Naive thymus-derived CD4-positive, alpha-beta T cell (primary cell): Measurements from ENCODE around the gene FAS. TPM values are rescaled to one million over a fixed set of nuclear protein-coding genes. Genes with fewer than 3 reads are reported as not detected.

Source experiments
- ATAC-seq: fragments of 150-1000 bp; cut with Tn5 transposase; 2 replicates; pipeline ENCODE4 v1.10.0; 2021; ENCODE audit warnings: mild to moderate bottlenecking, moderate library complexity
- CTCF ChIA-PET: fragments of 350-600 bp; sonication (Branson Sonifier 250); formaldehyde crosslinking; loops from one replicate; lab custom pipeline; 2021; ENCODE audit warnings: antibody characterized with exemption; lab: Charles Lee
- POLR2A ChIA-PET: fragments of 350-600 bp; sonication (Branson Sonifier 250); formaldehyde crosslinking; loops from one replicate; lab custom pipeline; 2021; ENCODE audit warnings: antibody characterized with exemption, inconsistent platforms; lab: Charles Lee
- DNase-seq, 9 donors: peaks; one replicate each; pipeline versions ENCODE4 v3.0.0 to v3.0.0-alpha.2; 2020 to 2022; ENCODE audit warnings: mixed read lengths in 1 of 9
- H3K27ac ChIP-seq: one replicate; pipeline ENCODE4 v1.7.0; 2013; ENCODE audit warnings: mild to moderate bottlenecking, low read depth, low read length, moderate library complexity
- H3K27me3 ChIP-seq, 2 donors: one replicate each; pipeline ENCODE4 v1.7.0; 2013; ENCODE audit warnings: low read length in 2 of 2, mild to moderate bottlenecking in 2 of 2, moderate library complexity in 2 of 2; ENCODE audit not compliant: control insufficient read depth in 2 of 2, insufficient read depth in 2 of 2
- H3K36me3 ChIP-seq, 3 experiments: 1 replicate in 2 of 3; 2 replicates in 1 of 3; pipeline ENCODE4 v1.7.0; 2013; ENCODE audit warnings: low read length in 3 of 3, mild to moderate bottlenecking in 3 of 3, moderate library complexity in 1 of 3; ENCODE audit not compliant: insufficient read depth in 3 of 3, control insufficient read depth in 2 of 3
- H3K4me1 ChIP-seq, 2 donors: one replicate each; pipeline ENCODE4 v1.7.0; 2013; ENCODE audit warnings: low read length in 2 of 2, mild to moderate bottlenecking in 2 of 2, moderate library complexity in 1 of 2; ENCODE audit not compliant: control insufficient read depth in 2 of 2, insufficient read depth in 2 of 2
- H3K4me3 ChIP-seq: 2 replicates; pipeline ENCODE4 v1.7.0; 2013; ENCODE audit warnings: mild to moderate bottlenecking, low read length
- H3K9me3 ChIP-seq, 3 experiments: 1 replicate in 2 of 3; 2 replicates in 1 of 3; pipeline ENCODE4 v1.7.0; 2013; ENCODE audit warnings: low read length in 3 of 3; ENCODE audit not compliant: control insufficient read depth in 2 of 3
- H3K27ac Mint-ChIP-seq, 9 donors: one replicate each; pipeline ENCODE4 v1.8.0; 2020 to 2022; ENCODE audit warnings: mixed read lengths in 9 of 9, mild to moderate bottlenecking in 8 of 9, moderate library complexity in 5 of 9, inconsistent platforms in 2 of 9
- H3K27me3 Mint-ChIP-seq, 5 donors: one replicate each; pipeline ENCODE4 v1.8.0; 2021 to 2022; ENCODE audit warnings: mixed read lengths in 5 of 5, mild to moderate bottlenecking in 1 of 5
- H3K36me3 Mint-ChIP-seq, 5 donors: one replicate each; pipeline ENCODE4 v1.8.0; 2020 to 2022; ENCODE audit warnings: mixed read lengths in 5 of 5, mild to moderate bottlenecking in 3 of 5, inconsistent platforms in 1 of 5
- H3K4me1 Mint-ChIP-seq, 7 donors: one replicate each; pipeline ENCODE4 v1.8.0; 2020 to 2022; ENCODE audit warnings: mixed read lengths in 7 of 7, mild to moderate bottlenecking in 3 of 7, inconsistent platforms in 1 of 7
- H3K4me3 Mint-ChIP-seq, 10 donors: one replicate each; pipeline ENCODE4 v1.8.0; 2020 to 2022; ENCODE audit warnings: mild to moderate bottlenecking in 10 of 10, mixed read lengths in 10 of 10, moderate library complexity in 6 of 10, inconsistent platforms in 2 of 10
- H3K9me3 Mint-ChIP-seq, 11 donors: one replicate each; pipeline ENCODE4 v1.8.0; 2020 to 2022; ENCODE audit warnings: mixed read lengths in 11 of 11, mild to moderate bottlenecking in 4 of 11, inconsistent platforms in 1 of 11, moderate library complexity in 1 of 11
- intact Hi-C, 2 donors: fragments of 100-400 bp; cut with micrococcal nuclease; formaldehyde crosslinking; loops; one replicate each; pipeline ENCODE4 v1.15.1; 2023
- polyA plus RNA-seq, 2 donors: library from polyadenylated mRNA; unstranded; fragments of 300-500 nt; fragmentation: Illumina TruSeq; gene quantifications; one replicate each; pipeline ENCODE4 v1.2.3, GENCODE V29; 2021
- total RNA-seq, 6 experiments: library from RNA in 5 of 6; stranded (reverse) in 5 of 6; gene quantifications; 1 replicate in 5 of 6; 2 replicates in 1 of 6; pipeline ENCODE4 v1.2.3 and lab custom pipeline; 2021 to 2026

FAS gene
- total and polyA plus RNA-seq, 7 experiments from 2014 or later: 2.1 to 67.4 (median 5.6) TPM

- CTCF ChIA-PET: interaction anchor here (1.5 kb wide), 1 partner anchor 103 kb away, joined by 3 read pairs; no protein-coding TSS in a partner anchor
- peaks cover 0 to 15% (median 0%) of the 10 kb centered on the region in 5 donors for H3K27me3 Mint-ChIP-seq
- POLR2A ChIA-PET: no interaction called here
- no peaks in the 10 kb centered on the region for H3K27me3 ChIP-seq
- no peaks in the 10 kb centered on the region for H3K36me3 ChIP-seq
- no peaks in the 10 kb centered on the region for H3K9me3 Mint-ChIP-seq
- H3K4me3 Mint-ChIP-seq: no peak overlapping the region
- no peak overlapping the region for H3K27ac Mint-ChIP-seq
- no peaks in the 10 kb centered on the region for H3K4me1 ChIP-seq
- peaks cover 0 to 16% (median 0%) of the 10 kb centered on the region in 7 donors for H3K4me1 Mint-ChIP-seq
- ATAC-seq: no peak
- no peak for DNase-seq
- H3K27ac ChIP-seq: no peak overlapping the region
- H3K4me3 ChIP-seq: no peak overlapping the region
- intact Hi-C loops: no loop called here
- H3K9me3 ChIP-seq: no peaks in the 10 kb centered on the region
- H3K36me3 Mint-ChIP-seq: peaks cover 0 to 11% (median 0%) of the 10 kb centered on the region in 5 donors
These were observed 46.5 kb downstream of the FAS start for GRCh38 chr10:89037096-89037495.

GRCh38 chr10:89042562-89042961 lies 52.0 kb downstream of the FAS start:
- Mint-ChIP-seq H3K27ac (no peak overlapping the region), H3K4me3 (no peak overlapping the region), H3K9me3 (no peaks in the 10 kb centered on the region), H3K4me1 (peaks cover 0 to 2% (median 0%) of the 10 kb centered on the region in 7 donors), H3K27me3 (peaks cover 0 to 15% (median 0%) of the 10 kb centered on the region in 5 donors), H3K36me3 (peaks cover 0 to 15% (median 0%) of the 10 kb centered on the region in 5 donors)
- no peaks in the 10 kb centered on the region for H3K27me3 ChIP-seq
- DNase-seq (no peak), ATAC-seq (no peak)
- H3K4me1 ChIP-seq: no peaks in the 10 kb centered on the region
- intact Hi-C loops: no loop called here
- H3K9me3 ChIP-seq: no peaks in the 10 kb centered on the region
- CTCF ChIA-PET: interaction anchor here (0.5 kb wide), 1 partner anchor 321 kb away, joined by 3 read pairs; no protein-coding TSS in a partner anchor
- no peak overlapping the region for H3K27ac ChIP-seq
- H3K36me3 ChIP-seq: no peaks in the 10 kb centered on the region
- POLR2A ChIA-PET: no interaction called here
- H3K4me3 ChIP-seq: no peak overlapping the region

GRCh38 chr10:89043052-89043451 lies 52.5 kb downstream of the FAS start:
- Mint-ChIP-seq H3K36me3 (peaks cover 0 to 17% (median 0%) of the 10 kb centered on the region in 5 donors), H3K27ac (no peak overlapping the region), H3K4me1 (peaks cover 0 to 2% (median 0%) of the 10 kb centered on the region in 7 donors), H3K27me3 (peaks cover 0 to 15% (median 0%) of the 10 kb centered on the region in 5 donors), H3K9me3 (no peaks in the 10 kb centered on the region), H3K4me3 (no peak overlapping the region)
- no peaks in the 10 kb centered on the region for H3K36me3 ChIP-seq
- no peak overlapping the region for H3K4me3 ChIP-seq
- intact Hi-C loops: no loop called here
- H3K27ac ChIP-seq: no peak overlapping the region
- CTCF ChIA-PET: interaction anchor here (0.5 to 0.6 kb wide), 2 partner anchors 170 to 320 kb away, joined by 3 to 6 read pairs; no protein-coding TSS in a partner anchor
- no peaks in the 10 kb centered on the region for H3K9me3 ChIP-seq
- no peaks in the 10 kb centered on the region for H3K4me1 ChIP-seq
- POLR2A ChIA-PET: no interaction called here
- DNase-seq (no peak), ATAC-seq (no peak)
- no peaks in the 10 kb centered on the region for H3K27me3 ChIP-seq

DNA sequence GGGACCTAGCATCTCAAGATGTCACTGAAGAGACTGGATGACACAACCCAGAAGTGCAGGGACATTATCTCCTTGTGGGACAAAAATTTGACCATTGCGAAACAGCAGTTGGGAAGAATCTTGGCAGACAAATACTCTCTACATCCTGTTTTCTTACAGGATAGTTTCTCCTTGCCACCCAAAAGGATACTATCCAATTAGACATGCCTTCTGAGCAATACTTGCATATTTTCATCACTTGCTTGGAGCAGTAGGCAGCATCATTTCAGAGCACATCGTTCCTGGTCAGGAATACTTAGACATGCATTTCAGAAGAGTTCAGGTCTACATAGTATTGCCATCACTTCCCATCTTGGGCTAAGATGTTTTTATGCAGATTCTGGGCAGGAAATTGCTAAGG lies 56.8 kb downstream of the FAS start:
- Mint-ChIP-seq H3K4me3 (no peak overlapping the region), H3K36me3 (peaks cover 0 to 14% (median 0%) of the 10 kb centered on the region in 5 donors), H3K27ac (no peak overlapping the region), H3K4me1 (no peaks in the 10 kb centered on the region), H3K9me3 (no peaks in the 10 kb centered on the region), H3K27me3 (peaks cover 0 to 3% (median 0%) of the 10 kb centered on the region in 5 donors)
- no peak for ATAC-seq
- intact Hi-C loops: no loop called here
- Histone ChIP-seq H3K9me3 (no peaks in the 10 kb centered on the region), H3K4me3 (no peak overlapping the region), H3K27ac (no peak overlapping the region), H3K36me3 (no peaks in the 10 kb centered on the region), H3K27me3 (no peaks in the 10 kb centered on the region), H3K4me1 (no peaks in the 10 kb centered on the region)
- ChIA-PET CTCF (no interaction called here), POLR2A (no interaction called here)
- DNase-seq: no peak

- Mint-ChIP-seq H3K9me3 (no peaks in the 10 kb centered on the region), H3K27me3 (peaks cover 0 to 4% (median 0%) of the 10 kb centered on the region in 5 donors), H3K4me1 (no peaks in the 10 kb centered on the region), H3K4me3 (no peak overlapping the region), H3K27ac (no peak overlapping the region), H3K36me3 (peaks cover 0 to 7% (median 0%) of the 10 kb centered on the region in 5 donors)
- ChIA-PET POLR2A (no interaction called here), CTCF (no interaction called here)
- no peak for ATAC-seq
- Histone ChIP-seq H3K27me3 (no peaks in the 10 kb centered on the region), H3K4me3 (no peak overlapping the region), H3K27ac (no peak overlapping the region), H3K9me3 (no peaks in the 10 kb centered on the region), H3K36me3 (no peaks in the 10 kb centered on the region), H3K4me1 (no peaks in the 10 kb centered on the region)
- intact Hi-C loops: no loop called here
- no peak for DNase-seq
These were observed 61.0 kb downstream of the FAS start for GRCh38 chr10:89051593-89051992.

GRCh38 chr10:89053555-89053954 lies 63.0 kb downstream of the FAS start:
- no peak overlapping the region for H3K27ac ChIP-seq
- Mint-ChIP-seq H3K9me3 (no peaks in the 10 kb centered on the region), H3K4me3 (no peak overlapping the region), H3K27me3 (peaks cover 0 to 4% (median 0%) of the 10 kb centered on the region in 5 donors), H3K27ac (no peak overlapping the region), H3K4me1 (no peaks in the 10 kb centered on the region), H3K36me3 (no peaks in the 10 kb centered on the region)
- DNase-seq (no peak), ATAC-seq (no peak)
- no peaks in the 10 kb centered on the region for H3K27me3 ChIP-seq
- POLR2A ChIA-PET: no interaction called here
- H3K4me3 ChIP-seq: no peak overlapping the region
- no peaks in the 10 kb centered on the region for H3K4me1 ChIP-seq
- no peaks in the 10 kb centered on the region for H3K36me3 ChIP-seq
- H3K9me3 ChIP-seq: no peaks in the 10 kb centered on the region
- intact Hi-C loops: no loop called here
- CTCF ChIA-PET: no interaction called here

DNA sequence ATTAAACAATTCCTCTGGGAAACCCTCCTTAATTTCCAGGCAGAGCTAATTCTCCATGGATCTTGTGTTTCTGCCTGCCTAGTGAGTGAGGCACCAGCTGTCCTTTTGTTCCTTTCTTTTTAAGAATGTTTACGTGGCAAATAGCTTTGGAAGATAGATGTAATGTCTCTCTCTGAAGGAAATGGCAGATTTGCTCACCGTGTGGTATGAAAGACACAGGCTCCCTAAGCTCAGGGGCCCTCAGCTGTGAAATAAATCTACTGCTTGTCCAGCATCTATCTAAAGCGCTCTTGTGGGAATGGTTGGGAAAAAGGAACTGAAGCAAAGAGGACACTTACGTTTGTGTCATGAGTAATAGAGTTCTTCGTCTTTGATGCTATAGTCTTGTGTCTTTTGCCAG lies 64.6 kb downstream of the FAS start:
- H3K4me3 ChIP-seq: no peak overlapping the region
- ChIA-PET POLR2A (no interaction called here), CTCF (no interaction called here)
- ATAC-seq (no peak), DNase-seq (no peak)
- H3K36me3 Mint-ChIP-seq: no peaks in the 10 kb centered on the region
- no peaks in the 10 kb centered on the region for H3K27me3 ChIP-seq
- H3K4me1 Mint-ChIP-seq: no peaks in the 10 kb centered on the region
- no peak overlapping the region for H3K27ac Mint-ChIP-seq
- H3K9me3 ChIP-seq: no peaks in the 10 kb centered on the region
- H3K9me3 Mint-ChIP-seq: no peaks in the 10 kb centered on the region
- no peak overlapping the region for H3K4me3 Mint-ChIP-seq
- H3K4me1 ChIP-seq: no peaks in the 10 kb centered on the region
- H3K27me3 Mint-ChIP-seq: peaks cover 0 to 4% (median 0%) of the 10 kb centered on the region in 5 donors
- intact Hi-C loops: no loop called here
- no peaks in the 10 kb centered on the region for H3K36me3 ChIP-seq
- no peak overlapping the region for H3K27ac ChIP-seq
